ENCODE results near the gene CTDSP1.

Gene CTDSP1, protein sequence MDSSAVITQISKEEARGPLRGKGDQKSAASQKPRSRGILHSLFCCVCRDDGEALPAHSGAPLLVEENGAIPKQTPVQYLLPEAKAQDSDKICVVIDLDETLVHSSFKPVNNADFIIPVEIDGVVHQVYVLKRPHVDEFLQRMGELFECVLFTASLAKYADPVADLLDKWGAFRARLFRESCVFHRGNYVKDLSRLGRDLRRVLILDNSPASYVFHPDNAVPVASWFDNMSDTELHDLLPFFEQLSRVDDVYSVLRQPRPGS

DNA sequence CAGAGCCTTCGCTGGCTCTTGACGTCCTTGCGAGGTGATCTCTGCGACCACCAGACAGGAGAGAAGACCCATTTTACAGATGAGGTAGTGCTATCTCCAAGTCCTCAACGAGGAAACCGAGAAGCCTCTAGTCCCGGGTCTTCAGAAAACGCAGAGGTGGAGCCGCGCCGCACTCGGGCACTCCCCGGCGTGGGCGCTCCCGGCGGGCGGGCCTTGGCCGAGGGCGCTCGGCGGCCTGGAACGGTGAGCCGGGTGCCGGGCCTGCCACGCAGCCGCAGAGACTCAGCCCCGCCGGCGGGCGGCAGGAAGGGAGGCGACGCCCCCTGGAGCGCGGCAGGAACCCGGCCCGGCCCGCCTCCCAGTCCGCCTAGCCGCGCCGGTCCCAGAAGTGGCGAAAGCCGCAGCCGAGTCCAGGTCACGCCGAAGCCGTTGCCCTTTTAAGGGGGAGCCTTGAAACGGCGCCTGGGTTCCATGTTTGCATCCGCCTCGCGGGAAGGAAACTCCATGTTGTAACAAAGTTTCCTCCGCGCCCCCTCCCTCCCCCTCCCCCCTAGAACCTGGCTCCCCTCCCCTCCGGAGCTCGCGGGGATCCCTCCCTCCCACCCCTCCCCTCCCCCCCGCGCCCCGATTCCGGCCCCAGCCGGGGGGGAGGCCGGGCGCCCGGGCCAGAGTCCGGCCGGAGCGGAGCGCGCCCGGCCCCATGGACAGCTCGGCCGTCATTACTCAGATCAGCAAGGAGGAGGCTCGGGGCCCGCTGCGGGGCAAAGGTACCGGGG lies at the start of gene CTDSP1:
Gene CTDSP1, plus strand, starts transcription at position 478 of the 776 bp plus-strand sequence. Its CDS starts 223 bp downstream, at position 701.
- DNase-seq: peak; percentile 93

DNA sequence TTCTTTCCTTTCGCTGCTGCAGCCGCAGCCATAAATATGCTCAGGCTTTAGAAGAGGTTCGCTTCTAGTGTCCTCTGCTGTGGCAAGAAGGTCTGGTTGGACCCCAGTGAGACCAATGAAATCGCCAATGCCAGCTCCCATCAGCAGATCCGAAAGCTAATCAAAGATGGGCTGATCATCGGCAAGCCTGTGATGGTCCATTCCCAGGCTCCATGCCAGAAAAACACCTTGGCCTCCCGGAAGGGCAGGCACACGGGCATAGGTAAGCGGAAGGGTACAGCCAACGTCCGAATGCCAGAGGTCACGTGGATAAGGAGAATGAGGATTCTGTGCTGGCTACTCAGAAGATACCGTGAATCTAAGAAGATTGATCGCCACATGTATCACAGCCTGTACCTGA lies 45.6 kb upstream of the CTDSP1 start:
- no peak for DNase-seq

DNA sequence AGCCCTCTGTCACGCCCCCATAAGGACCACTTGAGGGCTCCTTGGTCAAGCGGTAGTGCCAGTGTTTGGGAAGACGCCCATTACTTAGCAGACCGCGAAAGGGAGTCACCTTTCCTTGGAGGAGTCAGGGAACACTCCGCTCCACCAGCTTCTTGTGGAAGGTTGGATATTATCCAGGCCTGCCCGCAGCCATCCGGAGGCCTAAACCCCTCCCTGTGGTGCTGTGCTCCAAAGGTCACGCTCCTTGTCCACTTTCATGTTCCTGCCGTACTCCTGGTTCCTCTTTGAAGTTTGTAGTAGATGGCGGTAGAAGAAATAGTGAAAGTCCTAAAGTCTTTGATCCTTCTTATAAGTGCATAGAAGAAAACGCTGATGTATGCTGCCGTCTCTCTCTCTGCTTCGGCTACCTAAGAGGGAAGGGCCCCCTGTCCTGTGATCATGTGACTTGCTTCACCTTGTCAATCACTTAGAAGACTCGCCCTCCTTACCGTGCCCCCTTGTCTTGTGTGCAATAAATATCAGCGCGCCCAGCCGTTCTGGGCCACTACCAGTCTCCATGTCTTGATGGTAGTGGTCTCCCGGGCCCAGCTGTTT lies 44.7 kb upstream of the CTDSP1 start:
- no peak for DNase-seq

DNA sequence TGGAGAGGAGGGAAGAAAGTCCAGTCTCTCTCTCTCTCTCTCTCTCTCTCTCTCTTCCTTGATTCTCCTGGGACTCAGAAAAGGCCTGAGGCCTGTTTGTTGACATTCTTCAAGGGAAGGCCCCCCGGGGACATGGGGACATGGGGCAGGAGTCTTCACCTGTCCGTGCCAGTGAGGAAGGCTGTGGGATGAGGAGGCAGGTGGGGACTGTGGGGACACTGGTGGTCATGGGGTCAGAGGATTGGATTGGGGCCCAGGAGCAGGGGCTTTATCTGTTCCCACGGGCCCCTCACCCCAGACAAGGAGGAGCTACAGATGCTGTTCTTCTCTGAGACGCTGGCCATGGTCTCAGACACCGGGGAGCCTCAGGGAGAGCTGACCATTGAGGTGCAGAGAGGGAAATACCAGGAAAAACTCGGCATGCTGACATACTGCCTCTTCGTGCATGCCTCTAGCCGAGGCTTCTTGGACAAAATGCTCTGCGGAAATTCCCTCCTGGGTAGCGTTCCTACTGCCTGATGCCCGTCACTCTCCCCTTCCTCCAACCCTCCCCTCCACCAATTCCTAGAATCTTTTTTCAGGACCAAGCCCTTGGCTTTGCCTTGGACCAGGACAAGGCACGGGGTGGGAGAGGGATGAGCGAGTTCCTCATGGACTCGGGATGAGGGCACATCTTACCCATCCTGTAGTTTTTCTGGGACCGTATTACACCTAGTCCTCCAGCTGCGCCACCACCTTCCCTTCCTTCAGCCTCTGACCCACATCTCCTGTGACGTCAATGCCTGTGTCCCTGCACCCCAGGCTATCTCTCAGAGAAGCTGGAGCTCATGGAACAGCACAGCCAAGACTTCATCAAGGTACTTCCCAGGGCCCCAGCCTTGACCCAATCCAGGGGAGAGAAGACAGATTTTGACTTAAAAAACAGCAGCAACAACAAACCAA lies 42.2 kb upstream of the CTDSP1 start:
- no peak for DNase-seq

DNA sequence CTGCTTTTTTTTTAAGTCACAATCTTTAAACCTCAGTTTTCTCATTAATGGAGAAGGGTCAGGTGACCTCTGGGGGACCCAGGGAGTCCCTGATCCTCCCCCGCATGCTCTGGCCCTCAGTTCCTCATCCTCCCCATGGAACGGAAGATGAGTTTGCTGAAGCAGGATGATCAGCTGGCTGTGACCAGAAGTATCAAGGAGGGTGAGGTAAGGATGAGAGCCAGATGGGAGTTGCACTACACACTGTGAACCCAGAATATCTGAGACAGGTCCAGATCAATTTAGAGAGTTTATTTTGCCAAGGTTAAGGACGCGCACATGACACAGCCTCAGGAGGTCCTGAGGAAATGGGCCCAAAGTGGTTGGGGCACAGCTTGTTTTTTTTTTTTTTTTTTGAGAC lies 39.2 kb upstream of the CTDSP1 start:
- DNase-seq: no peak

DNA sequence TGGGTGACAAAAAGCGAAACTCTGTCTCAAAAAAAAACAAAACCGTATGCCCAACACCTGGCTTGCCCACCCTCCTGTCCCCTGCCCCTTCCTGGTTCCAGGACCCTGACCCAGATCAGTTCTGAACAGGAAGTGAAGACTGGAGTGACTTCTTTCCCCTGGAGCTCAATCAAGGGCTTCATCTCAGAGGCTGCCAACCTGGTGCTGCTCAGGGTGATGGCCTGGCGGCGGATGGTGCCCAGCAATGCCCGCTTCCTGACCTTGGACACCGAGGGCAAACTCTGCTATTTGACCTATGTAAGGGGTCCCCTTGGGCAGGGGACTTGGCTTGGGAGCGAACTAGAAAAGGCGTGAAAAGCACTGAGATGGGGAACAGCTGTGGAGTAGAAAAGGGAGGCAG lies 37.1 kb upstream of the CTDSP1 start:
- no peak for DNase-seq

DNA sequence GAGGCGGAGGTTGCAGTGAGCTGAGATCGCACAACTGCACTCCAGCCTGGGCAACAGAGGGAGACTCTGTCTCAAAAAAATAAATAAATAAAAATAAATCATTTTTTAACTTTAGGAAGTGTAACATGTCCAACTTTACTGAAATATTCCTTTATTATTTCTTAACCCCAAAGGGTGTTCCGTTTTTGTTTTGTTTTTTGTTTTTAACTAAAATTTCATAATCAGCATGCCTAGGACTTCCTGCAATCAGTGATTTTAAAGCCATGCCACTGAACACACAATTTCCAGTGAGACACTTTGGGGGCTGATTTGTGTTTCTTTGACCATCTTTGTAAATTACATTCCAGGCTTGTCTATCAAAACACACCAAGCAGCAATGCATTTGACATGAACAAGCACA lies 35.9 kb upstream of the CTDSP1 start:
- no peak for DNase-seq

DNA sequence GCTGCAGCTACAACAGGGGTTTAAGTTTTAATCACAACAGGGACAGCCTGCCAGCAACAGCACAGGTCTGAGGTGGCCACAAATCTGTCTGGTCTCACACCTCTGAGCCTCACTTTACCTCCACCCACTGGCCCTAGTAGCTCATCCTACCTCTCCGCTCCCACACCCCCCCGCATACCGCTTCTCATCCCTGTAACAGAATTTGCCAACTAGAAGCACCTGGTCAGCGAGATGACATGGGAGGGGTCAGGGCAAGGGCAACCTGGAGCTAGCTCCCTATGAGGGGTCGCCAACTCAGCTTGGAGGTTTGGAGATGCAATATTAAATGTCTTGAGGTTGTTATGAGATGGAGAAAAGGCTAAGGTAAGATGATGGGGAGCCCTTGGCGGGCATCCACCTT lies 35.5 kb upstream of the CTDSP1 start:
- no peak for DNase-seq

DNA sequence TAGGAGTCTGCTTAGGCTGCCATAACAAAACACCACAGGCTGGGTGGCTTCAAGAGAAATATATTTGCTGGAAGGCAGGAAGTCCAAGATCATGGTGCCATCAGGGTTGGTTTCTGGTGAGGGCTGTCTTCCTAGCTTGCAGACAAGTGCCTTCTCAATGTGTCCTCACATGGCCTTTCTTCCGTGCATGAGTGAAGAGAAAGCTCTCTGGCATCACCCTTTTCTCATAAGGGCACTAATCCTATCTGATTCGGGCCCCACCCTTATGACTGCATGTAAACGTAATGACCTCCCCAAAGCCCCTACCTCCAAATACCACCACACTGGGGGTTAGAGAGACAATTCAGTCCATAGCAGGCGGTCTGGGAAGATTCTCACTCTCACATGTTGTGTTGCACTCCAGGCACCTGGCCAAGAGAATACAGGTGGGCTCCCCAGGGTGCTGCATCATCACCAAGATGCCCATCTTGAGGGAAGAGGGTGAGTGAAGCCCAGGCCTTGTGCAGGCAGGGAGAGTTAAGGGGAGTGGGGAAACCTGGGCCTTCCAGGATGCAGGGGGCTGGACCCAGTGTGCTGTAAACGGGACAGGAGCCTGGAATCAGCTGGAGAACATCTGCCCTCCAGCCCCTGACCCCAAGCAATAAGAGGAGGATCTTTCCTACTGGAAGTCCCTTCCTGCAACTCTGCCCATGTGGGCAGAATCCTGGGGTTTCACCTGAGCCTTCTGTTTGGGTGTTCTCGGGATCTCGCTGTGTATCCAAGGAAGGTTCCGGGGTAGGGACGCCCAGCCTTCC lies 32.9 kb upstream of the CTDSP1 start:
- no peak for DNase-seq

DNA sequence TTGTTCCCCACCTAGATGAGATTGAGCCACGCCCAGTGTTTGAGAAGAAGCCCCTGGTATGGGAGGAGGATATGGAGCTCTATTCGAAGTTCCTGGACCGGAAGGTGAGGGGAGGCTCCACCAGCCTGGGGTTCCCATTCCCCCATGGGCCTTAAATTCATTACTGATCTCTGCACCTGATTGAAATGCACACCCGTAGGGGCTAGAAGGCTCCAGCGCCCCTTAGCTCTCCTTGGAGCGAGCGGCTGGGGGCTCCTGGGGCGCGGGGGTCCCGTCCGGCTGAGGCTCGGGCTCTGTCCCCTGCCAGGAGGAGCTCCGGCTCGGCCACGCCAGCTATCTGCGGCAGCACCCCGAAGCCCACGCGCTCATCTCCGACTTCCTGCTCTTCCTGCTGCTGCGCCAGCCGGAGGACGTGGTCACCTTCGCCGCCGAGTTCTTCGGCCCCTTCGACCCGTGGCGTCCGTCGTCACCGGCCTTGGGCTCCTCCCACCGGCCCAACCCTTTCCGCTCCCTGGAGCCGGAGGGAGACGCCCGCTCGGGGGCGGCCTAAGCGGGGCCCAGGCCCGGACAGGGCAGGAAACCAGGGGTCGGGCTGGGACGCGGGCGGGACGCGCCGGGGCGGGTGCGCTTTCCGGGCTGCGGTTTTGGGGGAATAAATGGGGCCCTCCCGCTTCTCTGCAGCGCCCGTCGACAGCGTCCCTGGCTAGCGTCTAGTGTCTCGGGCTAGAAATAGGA lies 32.1 kb upstream of the CTDSP1 start:
- no peak for DNase-seq

DNA sequence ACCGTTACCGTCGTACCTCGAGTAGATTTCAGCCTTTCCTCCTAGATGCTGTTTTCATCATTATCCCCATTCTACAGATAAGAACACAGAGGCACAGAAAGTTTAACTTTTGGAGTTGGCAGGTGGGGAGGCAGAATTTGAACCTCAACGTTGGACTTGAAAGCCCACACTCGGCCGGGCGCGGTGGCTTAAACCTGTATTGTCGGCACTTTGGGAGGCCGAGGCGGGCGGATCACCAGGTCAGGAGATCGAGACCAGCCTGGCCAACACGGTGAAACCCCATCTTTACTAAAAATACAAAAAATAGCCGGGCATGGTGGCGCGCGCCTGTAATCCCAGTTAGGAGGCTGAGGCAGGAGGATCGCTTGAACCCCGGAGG lies 31.5 kb upstream of the CTDSP1 start:
- no peak for DNase-seq

DNA sequence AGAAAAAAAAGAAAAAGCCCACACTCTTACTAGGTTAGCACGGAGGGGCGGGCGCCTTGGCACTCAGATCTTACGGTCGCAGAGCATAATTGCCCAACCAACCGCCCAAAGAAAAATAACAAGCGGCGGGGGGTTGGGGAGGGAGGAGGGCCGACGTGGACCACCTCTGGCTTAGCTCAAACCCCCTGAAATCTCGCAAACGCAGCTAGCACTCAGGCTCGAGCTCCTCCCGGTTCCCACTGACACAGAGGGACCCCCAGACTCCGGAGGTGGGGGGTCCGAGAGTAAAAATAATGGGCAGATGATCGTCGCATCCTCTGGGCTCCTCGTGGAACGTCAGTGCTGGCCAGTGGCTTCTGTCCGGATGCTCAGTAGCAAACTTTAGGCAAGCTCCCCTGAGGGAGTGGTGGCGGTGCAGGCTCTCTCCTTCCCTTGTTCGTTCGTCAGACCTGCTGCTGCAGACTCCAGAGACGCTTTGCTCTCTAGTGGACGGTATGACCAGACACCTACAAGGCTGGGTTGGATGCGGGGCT lies 31.0 kb upstream of the CTDSP1 start:
- no peak for DNase-seq

DNA sequence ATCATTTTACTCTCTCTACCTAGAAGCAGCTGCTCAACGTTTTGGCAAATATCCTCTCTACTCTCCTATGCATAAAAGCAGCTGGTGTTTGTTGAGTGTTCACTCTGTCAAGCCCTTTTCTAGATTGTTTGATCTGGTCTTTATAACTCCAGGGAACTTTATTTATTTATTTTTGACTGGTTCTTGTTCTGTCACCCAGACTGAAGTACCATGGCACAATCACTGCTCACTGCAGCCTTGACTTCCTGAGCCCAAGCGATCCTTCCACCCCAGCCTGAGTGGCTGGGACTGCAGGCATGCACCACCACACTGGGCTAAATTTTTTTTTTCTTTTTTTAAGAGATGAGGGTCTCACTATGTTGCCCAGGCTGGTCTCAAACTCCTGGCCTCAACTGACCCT lies 30.3 kb upstream of the CTDSP1 start:
- no peak for DNase-seq

DNA sequence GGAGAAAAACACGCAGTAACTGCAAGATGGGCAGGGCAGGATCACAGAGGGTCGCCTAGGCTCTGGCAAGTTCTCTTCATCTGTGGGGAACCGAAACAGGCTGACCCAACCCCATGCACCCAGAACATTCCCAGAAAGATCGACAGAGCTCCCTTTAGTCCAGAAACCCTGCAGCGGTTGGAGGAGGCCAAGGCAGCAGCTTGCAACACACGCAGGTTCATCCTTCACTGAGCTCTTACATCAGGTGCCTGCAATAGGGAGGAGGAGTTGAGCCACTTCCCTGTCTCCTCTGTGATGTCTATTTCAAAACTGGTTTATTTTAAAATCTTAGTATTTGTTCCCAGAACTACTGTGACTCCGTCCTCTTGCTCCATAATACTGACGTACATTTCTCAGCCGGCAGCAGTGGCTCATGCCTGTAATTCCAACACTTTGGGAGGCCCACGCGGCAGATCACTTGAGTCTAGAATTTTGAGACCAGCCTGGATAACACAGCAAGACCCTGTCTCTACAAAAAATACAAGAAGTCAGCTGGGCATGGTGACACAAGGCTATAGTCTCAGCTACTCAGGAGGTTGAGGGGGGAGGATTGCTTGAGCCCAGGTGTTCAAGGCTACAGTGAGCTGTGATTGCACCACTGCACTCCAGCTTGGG lies 29.1 kb upstream of the CTDSP1 start:
- no peak for DNase-seq

DNA sequence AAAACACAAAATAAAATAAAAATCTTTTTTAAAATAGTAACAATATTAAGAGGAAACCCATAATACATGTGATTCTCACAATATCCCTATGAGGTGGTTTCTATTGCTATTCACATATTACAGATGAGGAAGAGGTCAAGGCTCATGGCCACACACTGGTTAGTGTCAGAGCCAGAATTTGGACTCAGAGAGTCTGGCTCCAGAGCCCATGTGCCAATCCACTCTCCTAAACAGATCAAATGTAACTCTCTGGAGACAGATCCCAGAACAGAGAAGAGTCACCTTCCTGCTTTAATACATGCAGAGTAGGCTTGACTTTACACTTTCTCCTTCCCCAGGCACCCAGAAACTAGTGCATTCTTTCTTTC lies 27.7 kb upstream of the CTDSP1 start:
- DNase-seq: no peak

DNA sequence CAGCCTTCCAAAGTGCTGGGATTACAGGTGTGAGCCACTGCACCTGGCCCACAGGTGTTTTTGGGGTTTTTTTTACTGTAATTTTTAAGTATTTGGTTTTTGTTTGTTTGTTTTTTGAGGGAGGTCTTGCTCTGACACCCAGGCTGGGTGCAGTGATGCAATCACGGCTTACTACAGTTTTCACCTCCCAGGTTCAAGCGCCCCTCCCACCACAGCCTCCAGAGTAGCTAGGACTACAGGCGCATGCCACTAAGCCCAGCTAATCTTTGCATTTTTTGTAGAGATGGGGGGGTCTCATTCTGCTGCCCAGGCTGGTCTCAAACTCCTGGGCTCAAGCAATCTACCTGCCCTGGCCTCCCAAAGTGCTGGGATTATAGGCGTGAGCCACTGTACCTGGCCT lies 24.9 kb upstream of the CTDSP1 start:
- DNase-seq: no peak

DNA sequence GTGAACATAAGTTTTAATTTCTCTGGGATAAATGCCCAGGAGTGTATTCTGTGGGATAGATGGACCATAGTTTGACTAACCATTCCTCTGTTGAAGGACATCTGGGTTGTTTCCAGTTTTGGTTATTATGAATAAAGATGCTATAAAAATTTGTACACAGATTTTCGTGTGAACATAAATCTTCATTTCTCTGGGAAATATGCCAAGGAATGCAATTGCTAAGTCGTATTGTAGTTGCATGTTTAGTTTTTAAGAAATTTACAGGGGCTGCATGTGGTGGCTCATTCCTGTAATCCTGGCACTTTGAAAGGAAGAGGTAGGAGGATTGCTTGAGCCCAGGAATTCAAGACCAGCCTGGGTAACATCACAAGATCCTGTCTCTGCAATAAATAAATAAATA lies 24.5 kb upstream of the CTDSP1 start:
- no peak for DNase-seq

DNA sequence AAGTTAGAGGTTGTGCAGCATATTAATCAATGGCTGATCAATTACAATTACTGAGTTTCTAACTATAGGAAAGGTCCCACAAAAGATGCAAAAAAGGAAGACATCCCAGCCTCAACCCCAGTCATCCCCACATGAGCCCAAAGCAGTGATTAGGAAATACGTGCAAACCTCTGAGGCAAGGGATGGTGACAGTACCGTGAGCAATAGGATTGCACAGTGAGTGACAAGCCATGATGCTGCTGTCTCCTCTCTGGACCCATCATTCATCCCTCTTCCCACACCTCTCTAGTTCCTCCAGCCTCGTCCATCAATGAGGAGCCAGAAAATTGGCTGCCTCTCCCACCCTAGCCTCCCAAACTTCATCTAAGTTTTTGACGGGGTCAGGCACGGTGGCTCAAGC lies 21.6 kb upstream of the CTDSP1 start:
- DNase-seq: no peak

DNA sequence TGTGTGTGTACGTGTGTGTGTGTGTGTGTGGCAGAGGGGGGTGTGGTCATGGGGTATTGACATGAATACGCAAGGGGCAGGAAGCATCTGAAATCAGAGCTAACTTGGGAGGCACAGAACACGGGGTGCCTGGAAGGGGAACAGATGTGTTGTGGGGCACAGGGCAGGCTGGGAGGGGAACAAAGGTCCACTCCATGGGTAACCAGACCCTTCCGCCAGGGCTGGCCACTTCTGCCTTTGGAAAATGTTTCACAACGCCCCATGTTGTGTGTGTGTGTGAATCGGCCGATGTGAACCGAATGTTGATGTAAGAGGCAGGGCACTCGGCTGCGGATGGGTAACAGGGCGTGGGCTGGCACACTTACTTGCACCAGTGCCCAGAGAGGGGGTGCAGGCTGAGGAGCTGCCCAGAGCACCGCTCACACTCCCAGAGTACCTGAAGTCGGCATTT lies 17.7 kb upstream of the CTDSP1 start, which contains the start of gene SLC11A1:
Gene SLC11A1, plus strand, starts transcription at position 358 of the 451 bp plus-strand sequence. CDS start 96 bp downstream, outside the sequence.
- no peak for DNase-seq

DNA sequence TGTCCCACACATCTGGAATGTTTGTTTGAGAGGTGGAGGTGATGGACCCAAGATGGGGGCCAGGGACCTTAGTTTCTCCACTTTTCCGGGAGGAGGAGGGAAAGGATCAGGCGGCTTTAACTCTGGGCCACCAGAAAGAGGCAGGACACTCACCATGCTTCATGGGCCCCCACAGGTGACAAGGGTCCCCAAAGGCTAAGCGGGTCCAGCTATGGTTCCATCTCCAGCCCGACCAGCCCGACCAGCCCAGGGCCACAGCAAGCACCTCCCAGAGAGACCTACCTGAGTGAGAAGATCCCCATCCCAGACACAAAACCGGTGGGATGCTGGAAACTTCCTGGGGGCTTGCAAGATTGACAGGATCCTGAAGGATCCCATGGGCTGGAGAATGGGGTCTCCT lies 16.9 kb upstream of the CTDSP1 start:
- DNase-seq: no peak
